ENCODE measurements around the gene PCDH9. TPM values are rescaled to one million over a fixed set of nuclear protein-coding genes. Genes with fewer than 3 reads are reported as not detected.

Gene PCDH9
- total and polyA plus RNA-seq, 2 donors: 0.72 to 28.2 TPM

DNA sequence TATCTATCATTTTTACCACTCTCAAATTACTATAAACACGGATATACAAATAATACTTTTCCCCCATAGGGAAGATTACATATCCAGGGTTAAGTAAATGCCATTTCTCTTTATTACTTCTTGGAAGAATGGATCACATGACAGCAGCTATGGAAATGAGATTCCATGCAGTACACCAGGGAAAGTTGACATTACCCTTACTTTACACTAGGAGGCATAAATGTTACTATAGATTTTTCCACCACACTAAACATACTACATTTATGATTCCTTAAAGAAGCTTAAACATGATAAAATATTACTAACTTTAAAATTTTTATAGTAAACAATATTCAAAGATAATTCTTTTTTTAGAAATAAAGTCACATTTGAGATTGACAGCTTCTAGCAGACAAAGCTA lies 611.4 kb downstream of the PCDH9 start:
- Histone ChIP-seq H3K27ac (ENCODE audit: low read depth) (no peak overlapping the region), H3K36me3 (ENCODE audit: insufficient read depth) (no peaks in the 10 kb centered on the region), H3K4me1 (ENCODE audit: insufficient read depth) (no peaks in the 10 kb centered on the region), H3K4me3 (ENCODE audit: low read depth, low read length) (no peak overlapping the region)
- no peak for DNase-seq (ENCODE audit: extremely low spot score)
- 53% methylated on average over 1 of the region's 1 CpG for WGBS

DNA sequence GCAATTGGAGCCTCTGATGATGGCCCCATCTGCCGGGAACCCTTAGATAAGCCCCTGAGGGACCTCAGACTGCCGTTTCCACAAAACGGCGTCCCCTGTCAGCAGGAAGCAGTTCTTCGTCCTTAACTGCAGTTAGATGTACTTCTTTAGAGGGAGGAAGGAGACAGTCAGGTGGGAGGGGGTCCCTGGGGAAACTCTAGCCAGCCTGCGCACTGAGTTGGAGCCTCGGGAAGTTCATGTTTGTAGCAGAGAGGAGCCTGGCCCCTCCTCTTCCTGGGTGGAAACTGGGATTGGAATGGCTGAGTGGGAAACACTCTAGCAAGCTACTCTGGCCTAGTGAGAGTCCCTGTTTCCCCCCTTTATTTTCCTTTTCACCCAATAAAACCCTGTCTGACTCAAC lies 612.4 kb downstream of the PCDH9 start:
- no peak for DNase-seq (ENCODE audit: extremely low spot score)
- Histone ChIP-seq H3K4me1 (ENCODE audit: insufficient read depth) (no peaks in the 10 kb centered on the region), H3K27ac (ENCODE audit: low read depth) (no peak overlapping the region), H3K4me3 (ENCODE audit: low read depth, low read length) (no peak overlapping the region), H3K36me3 (ENCODE audit: insufficient read depth) (no peaks in the 10 kb centered on the region)
- 88% methylated on average over 7 of the region's 7 CpGs for WGBS

DNA sequence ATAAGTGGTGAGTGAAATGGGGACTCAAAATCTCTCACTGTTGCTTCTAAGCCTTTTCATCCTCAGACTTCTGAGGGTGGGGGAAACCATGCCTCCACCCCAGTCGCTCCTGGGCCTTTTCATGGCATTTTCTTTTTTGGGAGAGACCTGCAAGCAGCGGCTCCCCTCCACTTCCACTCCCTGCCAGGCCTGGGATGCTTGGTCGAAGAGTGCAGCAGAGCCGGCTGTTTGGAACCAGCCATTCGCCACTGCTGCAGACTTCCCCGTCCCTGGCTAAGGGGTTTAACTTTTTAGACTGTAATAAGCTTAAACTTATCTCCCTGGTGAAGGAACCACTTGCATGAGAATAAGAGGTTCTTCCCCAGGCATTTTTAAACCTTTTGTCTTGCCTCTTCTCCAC lies 617.2 kb downstream of the PCDH9 start:
- Histone ChIP-seq H3K4me1 (ENCODE audit: insufficient read depth) (no peaks in the 10 kb centered on the region), H3K36me3 (ENCODE audit: insufficient read depth) (no peaks in the 10 kb centered on the region), H3K4me3 (ENCODE audit: low read depth, low read length) (no peak overlapping the region), H3K27ac (ENCODE audit: low read depth) (no peak overlapping the region)
- no peak for DNase-seq (ENCODE audit: extremely low spot score)
- 97% methylated on average over 6 of the region's 6 CpGs for WGBS

DNA sequence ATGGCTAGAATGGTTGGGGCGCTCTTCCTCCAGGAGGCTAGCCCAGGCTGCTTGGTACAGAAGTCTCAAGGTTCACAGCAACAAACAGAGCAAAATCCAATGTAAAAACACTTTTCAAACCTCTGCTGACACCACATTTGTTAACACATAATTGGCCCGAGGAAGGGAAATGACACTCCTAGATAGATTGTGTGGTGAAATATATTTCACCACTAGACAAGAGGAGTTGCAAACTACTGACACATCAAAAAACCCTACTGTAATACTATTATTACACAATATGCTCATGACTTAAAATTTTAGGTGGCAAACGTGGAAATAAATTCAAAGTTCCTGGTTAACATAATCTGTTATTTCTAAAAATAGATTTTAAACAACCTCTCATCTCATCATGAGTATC lies 643.6 kb downstream of the PCDH9 start:
- no peaks in the 10 kb centered on the region for H3K36me3 ChIP-seq (ENCODE audit: insufficient read depth)
- 66% methylated on average over 3 of the region's 3 CpGs for WGBS
- no peak overlapping the region for H3K4me3 ChIP-seq (ENCODE audit: low read depth, low read length)
- no peaks in the 10 kb centered on the region for H3K4me1 ChIP-seq (ENCODE audit: insufficient read depth)
- DNase-seq (ENCODE audit: extremely low spot score): no peak
- H3K27ac ChIP-seq (ENCODE audit: low read depth): no peak overlapping the region

DNA sequence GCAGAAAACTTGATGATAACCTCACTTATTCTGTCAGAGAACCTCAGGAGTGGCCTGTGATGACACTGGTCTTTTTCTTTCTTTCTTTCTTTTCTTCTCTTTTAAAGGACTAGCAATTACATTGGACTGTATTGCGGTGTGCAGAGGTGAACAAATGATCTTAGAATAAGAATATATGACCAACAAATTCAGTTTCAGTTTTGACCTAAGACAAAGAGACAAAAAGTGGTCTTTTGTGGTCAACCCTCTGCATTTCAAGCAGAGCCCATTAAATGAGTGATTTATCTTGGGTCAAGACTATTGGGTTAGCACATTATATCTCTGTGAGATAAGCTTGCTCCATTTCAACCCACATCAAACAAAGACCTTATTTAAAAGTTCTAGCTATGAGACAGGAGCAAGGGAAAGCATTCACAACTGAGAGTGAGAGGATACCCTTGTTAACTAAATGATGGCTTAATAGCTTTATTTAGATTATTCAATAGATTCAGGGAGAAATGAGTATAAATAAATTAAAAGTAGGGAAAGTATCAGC lies 644.4 kb downstream of the PCDH9 start:
- WGBS: 89% methylated on average over 1 of the region's 1 CpG
- Histone ChIP-seq H3K27ac (ENCODE audit: low read depth) (no peak overlapping the region), H3K4me3 (ENCODE audit: low read depth, low read length) (no peak overlapping the region), H3K36me3 (ENCODE audit: insufficient read depth) (no peaks in the 10 kb centered on the region), H3K4me1 (ENCODE audit: insufficient read depth) (no peaks in the 10 kb centered on the region)
- DNase-seq (ENCODE audit: extremely low spot score): no peak

DNA sequence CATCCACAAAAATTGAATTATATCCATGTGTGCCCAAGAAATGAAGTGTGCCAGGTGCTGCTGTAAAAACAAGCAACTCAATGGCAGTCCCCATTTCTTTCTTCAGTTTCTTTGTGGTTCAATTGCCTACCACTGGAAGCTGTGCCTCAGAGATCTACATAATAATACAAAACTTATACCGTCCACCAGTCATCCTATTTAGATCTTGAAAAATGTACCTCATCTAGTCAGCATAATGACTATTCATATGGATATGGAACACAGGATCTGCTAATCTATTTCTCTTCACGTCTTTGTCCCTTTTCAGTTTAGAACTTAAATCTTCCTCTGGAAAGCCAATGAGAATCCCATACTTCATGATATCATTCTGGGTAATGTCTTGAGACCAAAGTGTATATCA lies 648.5 kb downstream of the PCDH9 start:
- no peak overlapping the region for H3K27ac ChIP-seq (ENCODE audit: low read depth)
- 96% methylated on average over 2 of the region's 2 CpGs for WGBS
- H3K4me3 ChIP-seq (ENCODE audit: low read depth, low read length): no peak overlapping the region
- H3K4me1 ChIP-seq (ENCODE audit: insufficient read depth): no peaks in the 10 kb centered on the region
- DNase-seq (ENCODE audit: extremely low spot score): no peak
- no peaks in the 10 kb centered on the region for H3K36me3 ChIP-seq (ENCODE audit: insufficient read depth)

DNA sequence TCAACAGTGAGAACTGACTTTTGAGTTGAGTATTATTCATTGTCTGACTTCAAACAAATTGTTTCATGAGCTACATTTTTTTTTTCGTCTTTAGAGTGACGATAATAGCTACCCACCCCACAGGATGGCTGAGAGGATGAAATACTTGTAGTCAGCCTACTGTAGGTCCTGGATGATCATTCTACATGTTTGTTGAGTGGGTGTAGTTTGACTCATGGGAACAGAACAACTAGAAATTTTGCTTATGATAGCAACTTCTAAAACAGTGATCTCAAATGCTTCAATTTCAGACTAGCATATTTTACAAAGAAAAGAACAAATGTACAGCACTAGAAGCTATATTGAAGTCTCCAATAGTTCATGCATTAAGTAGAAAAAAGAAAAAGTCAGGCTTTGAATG lies 651.8 kb downstream of the PCDH9 start:
- DNase-seq (ENCODE audit: extremely low spot score): no peak
- H3K4me3 ChIP-seq (ENCODE audit: low read depth, low read length): no peak overlapping the region
- WGBS: 82% methylated on average over 2 of the region's 2 CpGs
- no peaks in the 10 kb centered on the region for H3K36me3 ChIP-seq (ENCODE audit: insufficient read depth)
- no peak overlapping the region for H3K27ac ChIP-seq (ENCODE audit: low read depth)
- H3K4me1 ChIP-seq (ENCODE audit: insufficient read depth): no peaks in the 10 kb centered on the region

DNA sequence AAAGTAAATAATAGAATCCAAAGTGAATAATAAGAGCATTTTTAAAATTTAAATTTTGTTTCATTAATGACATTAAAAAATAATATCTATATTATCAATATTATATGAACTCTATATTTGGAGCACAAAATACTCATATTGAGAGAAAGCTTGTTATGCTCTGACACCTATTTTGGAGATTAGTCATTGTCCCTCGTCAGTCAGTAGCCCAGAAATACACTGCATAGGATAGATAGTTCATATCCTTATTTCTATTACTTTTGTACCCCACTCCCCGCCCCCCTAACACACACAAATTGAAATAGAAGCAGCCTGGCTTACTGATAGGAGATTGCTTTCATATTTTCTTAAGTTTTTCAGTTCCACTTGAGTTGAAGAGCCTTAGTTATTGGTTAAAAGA lies 652.8 kb downstream of the PCDH9 start:
- no peaks in the 10 kb centered on the region for H3K4me1 ChIP-seq (ENCODE audit: insufficient read depth)
- no peak overlapping the region for H3K27ac ChIP-seq (ENCODE audit: low read depth)
- H3K4me3 ChIP-seq (ENCODE audit: low read depth, low read length): no peak overlapping the region
- no peak for DNase-seq (ENCODE audit: extremely low spot score)
- no peaks in the 10 kb centered on the region for H3K36me3 ChIP-seq (ENCODE audit: insufficient read depth)
- 95% methylated on average over 2 of the region's 2 CpGs for WGBS

DNA sequence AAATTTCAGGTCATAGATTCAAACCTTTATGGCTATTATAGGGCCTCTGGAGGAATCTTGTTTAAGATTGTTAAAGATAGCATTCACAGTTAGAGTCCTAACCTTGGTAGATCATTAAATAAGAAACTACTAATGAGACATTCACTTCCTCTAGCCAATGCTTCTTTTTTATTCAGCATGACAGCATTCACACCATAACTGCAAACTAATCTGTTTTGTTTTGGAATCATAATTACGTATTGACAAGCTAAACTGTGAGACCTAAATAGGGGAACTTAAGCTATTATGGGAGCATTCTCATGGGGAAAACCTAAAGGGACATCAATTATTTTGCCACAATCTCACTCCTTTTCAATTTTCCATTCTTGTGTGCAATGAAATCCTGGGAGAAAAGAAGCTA lies 653.8 kb downstream of the PCDH9 start:
- Histone ChIP-seq H3K27ac (ENCODE audit: low read depth) (no peak overlapping the region), H3K4me3 (ENCODE audit: low read depth, low read length) (no peak overlapping the region), H3K4me1 (ENCODE audit: insufficient read depth) (no peaks in the 10 kb centered on the region), H3K36me3 (ENCODE audit: insufficient read depth) (no peaks in the 10 kb centered on the region)
- 88% methylated on average over 1 of the region's 1 CpG for WGBS
- DNase-seq (ENCODE audit: extremely low spot score): no peak

DNA sequence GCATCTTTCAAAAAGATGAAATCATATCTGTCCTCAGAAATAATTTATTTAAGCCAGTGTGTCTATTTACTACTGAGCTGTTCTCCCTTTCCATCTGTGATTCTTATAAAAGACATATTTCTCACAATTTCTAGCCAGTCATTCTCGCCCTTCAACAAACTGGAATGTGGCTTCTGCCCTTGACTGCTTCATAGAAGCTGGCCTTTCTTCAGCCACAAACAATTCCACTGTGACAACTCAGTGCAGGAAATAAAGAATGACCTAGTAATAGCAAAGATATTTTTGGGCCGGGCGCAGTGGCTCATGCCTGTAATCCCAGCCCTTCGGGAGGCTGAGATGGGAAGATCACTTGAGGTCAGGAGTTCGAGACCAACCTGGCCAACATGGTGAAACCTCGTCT lies 655.5 kb downstream of the PCDH9 start:
- H3K27ac ChIP-seq (ENCODE audit: low read depth): no peak overlapping the region
- DNase-seq (ENCODE audit: extremely low spot score): no peak
- WGBS: 90% methylated on average over 6 of the region's 6 CpGs
- no peaks in the 10 kb centered on the region for H3K4me1 ChIP-seq (ENCODE audit: insufficient read depth)
- H3K4me3 ChIP-seq (ENCODE audit: low read depth, low read length): no peak overlapping the region
- no peaks in the 10 kb centered on the region for H3K36me3 ChIP-seq (ENCODE audit: insufficient read depth)

DNA sequence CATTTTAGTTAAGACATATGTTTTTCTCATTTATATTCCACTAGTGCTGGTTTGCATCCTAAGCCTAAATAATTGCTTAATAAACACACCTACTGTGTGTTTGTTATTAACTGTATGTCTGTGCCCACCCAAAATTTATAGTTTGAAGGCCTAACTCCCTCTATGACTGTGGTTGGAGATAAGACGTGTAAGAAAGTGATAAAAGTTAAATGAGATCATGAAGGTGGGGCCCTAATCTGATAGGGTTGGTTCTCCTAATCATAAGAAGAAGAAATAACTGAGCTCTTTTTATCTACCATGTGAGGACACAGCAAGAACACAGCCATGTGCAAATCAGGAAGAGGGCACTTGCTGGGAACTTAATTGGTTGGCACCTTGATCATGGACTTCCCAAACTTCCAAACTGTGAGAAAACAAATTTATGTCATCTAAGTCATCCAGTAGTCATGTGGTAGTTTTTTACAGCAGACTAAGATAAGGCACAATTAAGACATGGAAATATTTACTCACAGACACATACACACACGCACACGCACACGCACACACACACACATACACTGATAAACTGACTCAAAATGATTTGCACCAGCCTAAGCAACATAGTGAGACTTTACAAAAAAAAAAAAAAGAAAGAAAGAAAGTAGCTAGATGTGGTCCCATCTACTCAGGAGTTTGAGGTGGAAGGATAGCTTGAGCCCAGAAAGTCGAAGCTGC lies 662.1 kb downstream of the PCDH9 start:
- H3K4me3 ChIP-seq (ENCODE audit: low read depth, low read length): no peak overlapping the region
- 89% methylated on average over 5 of the region's 5 CpGs for WGBS
- DNase-seq (ENCODE audit: extremely low spot score): no peak

DNA sequence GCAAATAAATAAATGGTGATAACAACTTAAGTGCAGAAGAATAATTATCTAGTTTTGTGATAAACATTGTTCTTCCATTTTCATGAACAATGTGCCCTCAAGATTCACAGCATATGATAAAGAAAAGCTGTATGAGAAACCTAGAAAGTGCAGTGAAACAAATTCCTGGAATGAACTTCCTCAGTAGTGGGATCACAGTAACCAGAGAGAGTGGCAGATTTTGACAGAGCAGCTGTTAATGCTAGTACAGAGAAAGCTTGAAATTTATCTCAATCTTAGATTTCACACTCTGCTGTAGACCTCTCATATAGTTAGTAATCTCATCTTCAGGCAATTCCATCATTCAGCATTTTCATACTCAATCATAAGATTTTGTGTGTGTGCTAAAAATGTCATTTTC lies 664.9 kb downstream of the PCDH9 start:
- H3K27ac ChIP-seq (ENCODE audit: low read depth): no peak overlapping the region
- DNase-seq (ENCODE audit: extremely low spot score): no peak

More for the DNA sequence above, 662.1 kb downstream of the PCDH9 start:
- Histone ChIP-seq H3K27ac (ENCODE audit: low read depth) (no peak overlapping the region), H3K4me1 (ENCODE audit: insufficient read depth) (no peaks in the 10 kb centered on the region), H3K36me3 (ENCODE audit: insufficient read depth) (no peaks in the 10 kb centered on the region)

DNA sequence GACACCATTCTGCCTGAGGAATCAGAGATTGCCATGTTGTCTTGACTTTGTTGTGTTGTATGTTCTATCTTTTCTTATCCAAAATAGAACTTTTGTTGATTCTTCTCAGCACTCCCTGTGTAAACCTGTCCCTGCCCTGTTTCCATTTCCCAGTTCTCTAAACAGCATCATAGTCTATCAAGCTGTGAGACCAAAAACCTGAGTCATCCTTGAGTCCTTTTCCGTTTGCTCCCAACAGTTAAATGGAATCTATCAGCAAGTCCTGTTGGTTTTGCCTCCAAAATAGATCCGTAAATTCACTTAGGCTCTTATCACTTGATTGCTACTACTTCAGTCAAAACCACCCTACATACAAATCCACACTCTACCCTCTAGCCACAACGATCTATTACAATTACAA lies 667.1 kb downstream of the PCDH9 start:
- 92% methylated on average over 3 of the region's 3 CpGs for WGBS
- H3K27ac ChIP-seq (ENCODE audit: low read depth): no peak overlapping the region
- H3K4me1 ChIP-seq (ENCODE audit: insufficient read depth): no peaks in the 10 kb centered on the region
- no peak for DNase-seq (ENCODE audit: extremely low spot score)
- no peaks in the 10 kb centered on the region for H3K36me3 ChIP-seq (ENCODE audit: insufficient read depth)
- no peak overlapping the region for H3K4me3 ChIP-seq (ENCODE audit: low read depth, low read length)

More for the DNA sequence above, 664.9 kb downstream of the PCDH9 start:
- Histone ChIP-seq H3K36me3 (ENCODE audit: insufficient read depth) (no peaks in the 10 kb centered on the region), H3K4me1 (ENCODE audit: insufficient read depth) (no peaks in the 10 kb centered on the region), H3K4me3 (ENCODE audit: low read depth, low read length) (no peak overlapping the region)

DNA sequence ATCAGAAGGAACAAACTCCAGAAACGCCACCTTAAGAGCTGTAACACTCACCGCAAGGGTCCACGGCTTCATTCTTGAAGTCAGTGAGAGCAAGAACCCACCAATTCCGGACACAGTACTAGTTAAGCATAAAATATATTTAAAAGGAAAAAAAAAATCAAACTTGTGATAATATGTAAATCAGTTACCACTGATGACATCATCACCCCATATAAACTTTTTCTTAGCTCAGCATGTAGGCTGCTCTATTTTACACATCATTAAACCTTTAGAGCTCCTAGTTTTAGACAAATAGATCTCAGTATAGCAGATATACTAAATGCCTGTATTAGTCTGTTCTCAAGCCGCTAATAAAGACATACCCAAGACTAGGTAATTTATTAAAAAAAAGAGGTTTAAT lies 668.1 kb downstream of the PCDH9 start:
- no peaks in the 10 kb centered on the region for H3K36me3 ChIP-seq (ENCODE audit: insufficient read depth)
- WGBS: 78% methylated on average over 5 of the region's 5 CpGs
- no peak for DNase-seq (ENCODE audit: extremely low spot score)
- no peak overlapping the region for H3K27ac ChIP-seq (ENCODE audit: low read depth)
- no peaks in the 10 kb centered on the region for H3K4me1 ChIP-seq (ENCODE audit: insufficient read depth)
- H3K4me3 ChIP-seq (ENCODE audit: low read depth, low read length): no peak overlapping the region

DNA sequence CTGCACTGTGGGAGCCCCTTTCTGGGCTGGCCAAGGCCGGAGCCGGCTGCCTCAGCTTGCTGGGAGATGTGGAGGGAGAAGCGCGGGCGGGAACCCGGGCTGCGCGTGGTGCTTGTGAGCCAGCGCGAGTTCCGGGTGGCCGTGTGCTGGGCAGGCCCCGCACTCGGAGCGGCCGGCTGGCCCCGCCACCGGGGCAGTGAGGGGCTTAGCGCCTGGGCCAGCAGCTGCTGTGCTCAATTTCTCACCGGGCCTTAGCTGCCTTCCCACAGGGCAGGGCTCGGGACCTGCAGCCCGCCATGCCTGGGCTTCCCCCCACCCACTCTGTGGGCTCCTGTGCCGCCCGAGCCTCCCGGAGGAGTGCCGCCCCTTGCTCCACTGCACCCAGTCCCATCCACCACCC lies 669.1 kb downstream of the PCDH9 start:
- Histone ChIP-seq H3K36me3 (ENCODE audit: insufficient read depth) (no peaks in the 10 kb centered on the region), H3K4me1 (ENCODE audit: insufficient read depth) (no peaks in the 10 kb centered on the region), H3K27ac (ENCODE audit: low read depth) (no peak overlapping the region), H3K4me3 (ENCODE audit: low read depth, low read length) (no peak overlapping the region)
- DNase-seq (ENCODE audit: extremely low spot score): no peak
- 99% methylated on average over 26 of the region's 26 CpGs for WGBS

Measured in urinary bladder (tissue), 4 donors.